Endothelial cell of umbilical vein (primary cell): ENCODE measurements around the gene TACR1.

Experiments used
- CTCF ChIP-seq, 2 donors: IDR thresholded peaks; 1 replicate in 1 of 2; 2 replicates in 1 of 2; pipeline ENCODE4 v1.5.1; 2011; ENCODE audit warnings: low read length in 2 of 2, mild to moderate bottlenecking in 2 of 2, moderate library complexity in 2 of 2, control low read depth in 1 of 2, inconsistent platforms in 1 of 2, low read depth in 1 of 2; ENCODE audit not compliant: insufficient read depth in 1 of 2; ENCODE audit errors: extremely low read depth in 1 of 2
- EZH2 ChIP-seq: IDR thresholded peaks from 2 replicates; pipeline ENCODE4 v1.6.1; 2012; ENCODE audit warnings: borderline replicate concordance, low read depth, mild to moderate bottlenecking, moderate library complexity, low read length, inconsistent platforms; ENCODE audit not compliant: severe bottlenecking
- FOS ChIP-seq: IDR thresholded peaks from 2 replicates; pipeline ENCODE4 v1.6.1; 2011; ENCODE audit warnings: mild to moderate bottlenecking, low read length, moderate library complexity, borderline replicate concordance; ENCODE audit not compliant: insufficient read depth
- GATA2 ChIP-seq: IDR thresholded peaks from 2 replicates; pipeline ENCODE4 v1.7.0; 2011; ENCODE audit warnings: low read depth, mild to moderate bottlenecking, moderate library complexity, mixed read lengths, low read length; ENCODE audit not compliant: insufficient read length, insufficient read depth
- JUN ChIP-seq: IDR thresholded peaks from 2 replicates; pipeline ENCODE4 v1.6.1; 2011; ENCODE audit warnings: borderline replicate concordance, low read depth; ENCODE audit not compliant: insufficient read length, insufficient read depth
- MAX ChIP-seq: IDR thresholded peaks from 2 replicates; pipeline ENCODE4 v1.6.1; 2011; ENCODE audit not compliant: insufficient read depth, insufficient read length
- MYC ChIP-seq: IDR thresholded peaks from one replicate; pipeline ENCODE4 v1.6.1; 2011; ENCODE audit warnings: mild to moderate bottlenecking, low read depth, low read length
- POLR2A ChIP-seq: IDR thresholded peaks from 2 replicates; pipeline ENCODE4 v1.6.1; 2012; ENCODE audit warnings: low read depth, mild to moderate bottlenecking, control low read depth, low read length
- POLR2AphosphoS5 ChIP-seq: IDR thresholded peaks from 2 replicates; pipeline ENCODE4 v1.6.1; 2012; ENCODE audit warnings: low read depth, mild to moderate bottlenecking, control low read depth, low read length, moderate library complexity; ENCODE audit not compliant: insufficient read depth

GRCh38 chr2:75089471-75089870 lies 109.8 kb downstream of the TACR1 start:
- TF ChIP-seq CTCF (IDR thresholded peaks at IDR 0.05; ENCODE audit: extremely low read depth in 1 of 2, insufficient read depth in 1 of 2, low read depth in 1 of 2, low read length in 2 of 2) (no peak), POLR2AphosphoS5 (no peak), MYC (no peak), JUN (no peak), POLR2A (no peak), EZH2 (no peak), MAX (no peak), FOS (no peak), GATA2 (no peak)
